ENCODE data around the gene MAP2K6.

MAP2K6 gene

DNA sequence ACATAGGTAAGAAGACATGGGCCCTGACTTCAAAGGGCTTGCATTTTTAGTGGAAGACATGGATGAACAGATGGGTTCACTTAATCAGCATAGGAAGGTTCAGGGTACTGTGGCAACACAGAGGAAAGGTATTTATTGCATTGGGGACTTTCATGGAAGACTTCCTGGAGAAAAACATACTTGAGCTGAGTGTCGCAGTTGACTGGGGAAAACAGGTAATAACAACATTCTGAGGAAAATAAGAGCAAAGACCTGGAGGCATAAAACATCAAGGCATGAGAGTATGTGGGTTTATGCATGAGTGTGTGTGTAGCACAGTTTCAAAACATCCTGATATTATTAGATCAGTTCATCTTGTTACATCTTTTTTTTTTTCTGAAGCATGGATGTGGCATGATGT is 82.7 kb downstream of the MAP2K6 start:
- TF ChIP-seq POLR2A (IDR thresholded peaks at IDR 0.05; ENCODE audit: low read depth, low read length): no peak
- TF ChIP-seq SPI1 (IDR thresholded peaks at IDR 0.05; ENCODE audit: low read depth, low read length): no peak
- TF ChIP-seq POLR2AphosphoS5 (IDR thresholded peaks at IDR 0.05; ENCODE audit: low read depth, low read length): no peak
- TF ChIP-seq POU2F2 (IDR thresholded peaks at IDR 0.05; ENCODE audit: low read depth, low read length): no peak
- TF ChIP-seq PAX5 (IDR thresholded peaks at IDR 0.05; ENCODE audit: insufficient read depth, low read length, severe bottlenecking): no peak
- no peak for TF ChIP-seq TAF1 (IDR thresholded peaks at IDR 0.05; ENCODE audit: low read depth, low read length)
- no peak for FAIRE-seq
- no peak for DNase-seq (ENCODE audit: insufficient read length, low spot score)

- DNase-seq (ENCODE audit: insufficient read length, low spot score) (no peak), FAIRE-seq (no peak)
- no peak for TF ChIP-seq SPI1 (IDR thresholded peaks at IDR 0.05; ENCODE audit: low read depth, low read length)
- no peak for TF ChIP-seq POLR2AphosphoS5 (IDR thresholded peaks at IDR 0.05; ENCODE audit: low read depth, low read length)
- no peak for TF ChIP-seq POU2F2 (IDR thresholded peaks at IDR 0.05; ENCODE audit: low read depth, low read length)
- no peak for TF ChIP-seq PAX5 (IDR thresholded peaks at IDR 0.05; ENCODE audit: insufficient read depth, low read length, severe bottlenecking)
- no peak for TF ChIP-seq TAF1 (IDR thresholded peaks at IDR 0.05; ENCODE audit: low read depth, low read length)
- no peak for TF ChIP-seq POLR2A (IDR thresholded peaks at IDR 0.05; ENCODE audit: low read depth, low read length)
Observed at GRCh38 chr17:69499318-69499717, 84.8 kb downstream of the MAP2K6 start.

DNA sequence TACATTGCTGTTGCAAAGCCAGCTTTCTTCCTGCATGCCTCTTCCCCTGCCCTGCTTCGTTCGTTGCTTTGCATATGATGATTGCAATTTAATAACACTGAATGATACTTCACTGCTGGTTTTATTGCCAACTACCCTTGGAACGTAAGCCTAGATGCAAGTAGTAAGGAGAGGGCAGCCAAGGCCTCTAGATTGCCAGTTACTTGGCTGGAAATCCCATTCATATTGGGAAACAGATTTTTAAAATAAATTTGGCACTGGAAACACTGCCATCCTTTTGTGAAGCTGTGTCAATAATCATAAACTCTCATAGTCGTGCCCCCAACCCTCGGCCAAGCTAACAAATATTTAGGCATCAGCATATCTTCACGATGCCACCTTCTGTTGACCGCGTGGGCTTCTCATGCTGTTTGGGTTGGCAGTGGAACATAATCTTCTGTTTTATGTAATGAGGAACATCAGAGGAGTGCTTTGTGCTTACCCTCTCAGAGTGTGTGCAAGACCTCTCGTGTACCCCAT is 86.5 kb downstream of the MAP2K6 start:
- peak; percentile 63 for FAIRE-seq
- DNase-seq (ENCODE audit: insufficient read length, low spot score): no peak
- TF ChIP-seq PAX5 (IDR thresholded peaks at IDR 0.05; ENCODE audit: insufficient read depth, low read length, severe bottlenecking) (no peak), SPI1 (IDR thresholded peaks at IDR 0.05; ENCODE audit: low read depth, low read length) (no peak), POLR2AphosphoS5 (IDR thresholded peaks at IDR 0.05; ENCODE audit: low read depth, low read length) (no peak), POU2F2 (IDR thresholded peaks at IDR 0.05; ENCODE audit: low read depth, low read length) (no peak), TAF1 (IDR thresholded peaks at IDR 0.05; ENCODE audit: low read depth, low read length) (no peak), POLR2A (IDR thresholded peaks at IDR 0.05; ENCODE audit: low read depth, low read length) (no peak)

- no peak for TF ChIP-seq POU2F2 (IDR thresholded peaks at IDR 0.05; ENCODE audit: low read depth, low read length)
- TF ChIP-seq POLR2AphosphoS5 (IDR thresholded peaks at IDR 0.05; ENCODE audit: low read depth, low read length): peak; percentile 24; the same call in 1 of the 2 replicates
- TF ChIP-seq SPI1 (IDR thresholded peaks at IDR 0.05; ENCODE audit: low read depth, low read length): peak; percentile 65; the same call in 1 of the 2 replicates
- peak; percentile 85 for FAIRE-seq
- DNase-seq (ENCODE audit: insufficient read length, low spot score): no peak
Observed at GRCh38 chr17:69501591-69502468, 87.3 kb downstream of the MAP2K6 start.

GRCh38 chr17:69503711-69504110 is 89.2 kb downstream of the MAP2K6 start:
- TF ChIP-seq PAX5 (IDR thresholded peaks at IDR 0.05; ENCODE audit: insufficient read depth, low read length, severe bottlenecking) (no peak), POLR2A (IDR thresholded peaks at IDR 0.05; ENCODE audit: low read depth, low read length) (no peak), POLR2AphosphoS5 (IDR thresholded peaks at IDR 0.05; ENCODE audit: low read depth, low read length) (no peak), TAF1 (IDR thresholded peaks at IDR 0.05; ENCODE audit: low read depth, low read length) (no peak), POU2F2 (IDR thresholded peaks at IDR 0.05; ENCODE audit: low read depth, low read length) (no peak), SPI1 (IDR thresholded peaks at IDR 0.05; ENCODE audit: low read depth, low read length) (peak; percentile 40)
- FAIRE-seq (peak; percentile 86), DNase-seq (ENCODE audit: insufficient read length, low spot score) (no peak)

- TF ChIP-seq POLR2A (IDR thresholded peaks at IDR 0.05; ENCODE audit: low read depth, low read length) (no peak), TAF1 (IDR thresholded peaks at IDR 0.05; ENCODE audit: low read depth, low read length) (no peak), PAX5 (IDR thresholded peaks at IDR 0.05; ENCODE audit: insufficient read depth, low read length, severe bottlenecking) (no peak), POLR2AphosphoS5 (IDR thresholded peaks at IDR 0.05; ENCODE audit: low read depth, low read length) (no peak), SPI1 (IDR thresholded peaks at IDR 0.05; ENCODE audit: low read depth, low read length) (no peak), POU2F2 (IDR thresholded peaks at IDR 0.05; ENCODE audit: low read depth, low read length) (no peak)
- DNase-seq (ENCODE audit: insufficient read length, low spot score) (no peak), FAIRE-seq (peak; percentile 71)
Observed at GRCh38 chr17:69505740-69506139, 91.2 kb downstream of the MAP2K6 start.

DNA sequence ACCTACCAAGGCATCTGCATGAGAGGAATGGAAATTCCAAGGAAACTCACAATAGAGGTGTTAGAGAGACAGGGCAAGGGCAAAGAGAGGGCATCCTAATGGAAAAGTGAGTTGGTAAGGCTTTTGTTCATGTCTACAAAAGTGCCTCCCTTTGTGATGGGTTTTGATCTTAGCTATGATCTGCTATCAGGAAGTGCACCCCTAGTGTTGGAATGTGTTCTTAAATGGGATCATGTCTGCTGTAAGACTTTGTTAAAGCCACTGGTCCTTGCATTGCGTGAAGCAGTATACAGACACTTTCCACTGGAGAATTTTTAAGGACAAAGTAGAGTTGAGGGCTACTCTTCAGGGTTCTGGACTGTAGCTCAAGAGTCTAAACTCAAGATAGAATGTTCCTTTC is 92.0 kb downstream of the MAP2K6 start:
- FAIRE-seq: peak; percentile 58
- DNase-seq (ENCODE audit: insufficient read length, low spot score): no peak
- TF ChIP-seq POU2F2 (IDR thresholded peaks at IDR 0.05; ENCODE audit: low read depth, low read length) (no peak), SPI1 (IDR thresholded peaks at IDR 0.05; ENCODE audit: low read depth, low read length) (no peak), POLR2AphosphoS5 (IDR thresholded peaks at IDR 0.05; ENCODE audit: low read depth, low read length) (no peak), PAX5 (IDR thresholded peaks at IDR 0.05; ENCODE audit: insufficient read depth, low read length, severe bottlenecking) (no peak), POLR2A (IDR thresholded peaks at IDR 0.05; ENCODE audit: low read depth, low read length) (no peak), TAF1 (IDR thresholded peaks at IDR 0.05; ENCODE audit: low read depth, low read length) (no peak)

GRCh38 chr17:69508814-69509213 is 94.3 kb downstream of the MAP2K6 start:
- peak; percentile 77 for FAIRE-seq
- no peak for DNase-seq (ENCODE audit: insufficient read length, low spot score)
- TF ChIP-seq TAF1 (IDR thresholded peaks at IDR 0.05; ENCODE audit: low read depth, low read length) (no peak), POU2F2 (IDR thresholded peaks at IDR 0.05; ENCODE audit: low read depth, low read length) (no peak), POLR2AphosphoS5 (IDR thresholded peaks at IDR 0.05; ENCODE audit: low read depth, low read length) (no peak), POLR2A (IDR thresholded peaks at IDR 0.05; ENCODE audit: low read depth, low read length) (no peak), PAX5 (IDR thresholded peaks at IDR 0.05; ENCODE audit: insufficient read depth, low read length, severe bottlenecking) (no peak), SPI1 (IDR thresholded peaks at IDR 0.05; ENCODE audit: low read depth, low read length) (no peak)

DNA sequence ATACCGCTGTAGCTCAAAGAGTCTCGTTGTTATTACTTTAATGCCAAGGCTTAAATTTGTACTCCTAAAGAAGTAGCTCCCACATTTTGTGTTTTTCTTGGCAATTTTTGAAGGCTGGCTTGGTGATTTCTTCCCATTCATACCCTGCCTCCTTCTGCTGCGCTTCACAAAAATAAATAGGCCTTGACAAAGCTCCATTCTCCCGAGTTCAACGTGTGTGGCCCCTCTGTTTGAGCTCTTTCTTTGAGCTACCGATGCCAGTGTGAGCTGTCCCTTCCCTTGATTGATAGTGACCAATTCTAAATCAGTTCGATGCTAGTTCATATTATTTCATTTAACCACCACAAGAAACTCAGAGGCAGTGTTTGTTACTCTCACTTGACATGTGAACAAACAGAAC is 96.8 kb downstream of the MAP2K6 start:
- TF ChIP-seq SPI1 (IDR thresholded peaks at IDR 0.05; ENCODE audit: low read depth, low read length) (no peak), TAF1 (IDR thresholded peaks at IDR 0.05; ENCODE audit: low read depth, low read length) (no peak), PAX5 (IDR thresholded peaks at IDR 0.05; ENCODE audit: insufficient read depth, low read length, severe bottlenecking) (no peak), POU2F2 (IDR thresholded peaks at IDR 0.05; ENCODE audit: low read depth, low read length) (no peak), POLR2AphosphoS5 (IDR thresholded peaks at IDR 0.05; ENCODE audit: low read depth, low read length) (no peak), POLR2A (IDR thresholded peaks at IDR 0.05; ENCODE audit: low read depth, low read length) (no peak)
- no peak for FAIRE-seq
- DNase-seq (ENCODE audit: insufficient read length, low spot score): no peak

All from GM12891 (cell line).